ENCODE results near the gene NLE1. TPM values are rescaled to one million over a fixed set of nuclear protein-coding genes. Genes with fewer than 3 reads are reported as not detected.
"Not testable (repeated sequence)": the region's sequence is repeated elsewhere in the genome, so short reads cannot be mapped to it uniquely, and the experiment has no call there.

Gene NLE1
- total and polyA plus RNA-seq, 8 donors, result 8.7 to 23.0 (median 19.8) TPM

DNA sequence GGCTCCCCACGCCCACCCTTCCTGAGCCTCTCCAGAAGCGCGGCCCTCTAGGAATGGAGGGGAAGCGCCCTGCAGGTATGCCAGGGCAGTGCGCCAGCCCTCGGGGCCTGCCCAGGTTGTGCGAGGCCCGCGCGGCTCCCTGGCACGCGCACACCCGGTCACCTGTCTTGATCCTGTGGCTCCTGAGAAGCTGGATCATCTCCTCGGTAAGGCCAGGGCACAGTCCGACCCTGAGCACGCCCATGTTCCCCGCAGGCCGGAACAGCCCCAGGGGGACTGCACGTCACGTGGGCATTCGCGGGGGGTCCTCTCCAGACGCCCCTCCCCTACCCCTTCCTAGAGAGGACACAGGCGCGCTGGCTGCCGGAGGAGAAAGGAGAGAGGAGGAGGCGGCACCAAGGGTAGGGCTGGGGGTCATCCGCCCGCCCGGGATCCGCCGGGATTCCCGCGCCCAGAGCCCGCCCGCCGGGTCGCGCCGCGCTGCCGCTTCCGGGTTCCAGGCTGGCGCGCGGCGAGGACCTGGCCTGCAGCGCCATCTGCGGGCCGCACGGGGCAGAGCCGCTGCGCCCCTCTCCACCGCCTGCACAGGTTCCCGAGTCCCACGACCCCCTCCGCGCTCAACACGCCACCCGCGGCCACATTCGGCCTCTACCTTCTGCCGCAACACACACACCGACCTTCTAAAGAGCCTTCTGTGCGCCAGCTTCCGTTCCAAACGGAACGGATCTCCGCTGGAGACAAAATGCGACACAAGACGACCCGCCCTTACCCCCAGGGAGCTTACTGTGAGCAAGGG, 22.5 kb downstream of the NLE1 start, which contains the start of gene RAD51D:
Gene RAD51D (minus strand): TSS at position 491 of the 796 bp plus-strand sequence. CDS start 247 bp downstream, at position 244.
- peak; percentile 64 to 96 (median 78) for DNase-seq
- H3K4me1 ChIP-seq, result peaks cover 15 to 24% of the 10 kb centered on the region in 2 donors
- H3K9me3 ChIP-seq, result no peaks in the 10 kb centered on the region
- peak within 1 kb of the TSS; percentile 60 to 83 for H3K4me3 ChIP-seq
- peak; percentile 99 for ATAC-seq
- H3K27me3 ChIP-seq, result no peaks in the 10 kb centered on the region
- TF ChIP-seq, protein P1, sequence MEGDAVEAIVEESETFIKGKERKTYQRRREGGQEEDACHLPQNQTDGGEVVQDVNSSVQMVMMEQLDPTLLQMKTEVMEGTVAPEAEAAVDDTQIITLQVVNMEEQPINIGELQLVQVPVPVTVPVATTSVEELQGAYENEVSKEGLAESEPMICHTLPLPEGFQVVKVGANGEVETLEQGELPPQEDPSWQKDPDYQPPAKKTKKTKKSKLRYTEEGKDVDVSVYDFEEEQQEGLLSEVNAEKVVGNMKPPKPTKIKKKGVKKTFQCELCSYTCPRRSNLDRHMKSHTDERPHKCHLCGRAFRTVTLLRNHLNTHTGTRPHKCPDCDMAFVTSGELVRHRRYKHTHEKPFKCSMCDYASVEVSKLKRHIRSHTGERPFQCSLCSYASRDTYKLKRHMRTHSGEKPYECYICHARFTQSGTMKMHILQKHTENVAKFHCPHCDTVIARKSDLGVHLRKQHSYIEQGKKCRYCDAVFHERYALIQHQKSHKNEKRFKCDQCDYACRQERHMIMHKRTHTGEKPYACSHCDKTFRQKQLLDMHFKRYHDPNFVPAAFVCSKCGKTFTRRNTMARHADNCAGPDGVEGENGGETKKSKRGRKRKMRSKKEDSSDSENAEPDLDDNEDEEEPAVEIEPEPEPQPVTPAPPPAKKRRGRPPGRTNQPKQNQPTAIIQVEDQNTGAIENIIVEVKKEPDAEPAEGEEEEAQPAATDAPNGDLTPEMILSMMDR (IDR thresholded peaks at IDR 0.05), result peak; percentile 87 to 98
- peak within 1 kb of the TSS; percentile 67 to 79 for H3K27ac ChIP-seq
- no peaks in the 10 kb centered on the region for H3K36me3 ChIP-seq
- intact Hi-C loops (cut with DNase I), result no loop called here

DNA sequence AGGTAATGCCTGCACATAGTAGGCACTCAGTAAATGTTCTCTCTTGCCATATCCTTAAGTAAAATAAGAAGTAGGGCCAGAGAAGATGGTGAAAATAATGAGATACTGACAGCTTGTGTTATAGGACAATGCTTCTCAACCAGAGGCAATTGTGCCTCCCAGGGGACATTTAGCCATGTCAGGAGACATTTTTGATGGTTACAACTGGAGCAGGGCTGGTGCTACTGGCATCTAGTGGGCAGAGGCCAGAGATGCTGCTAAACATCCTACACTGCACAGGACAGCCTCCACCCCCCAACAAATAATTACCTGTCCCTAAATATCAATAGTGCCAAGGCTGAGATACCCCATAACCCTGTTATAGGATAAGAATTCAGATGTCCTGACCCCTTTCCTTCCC, 24.1 kb downstream of the NLE1 start:
- Histone ChIP-seq H3K4me1 (peaks cover 15 to 24% of the 10 kb centered on the region in 2 donors), H3K27me3 (no peaks in the 10 kb centered on the region), H3K36me3 (no peaks in the 10 kb centered on the region), H3K9me3 (no peaks in the 10 kb centered on the region), H3K4me3 (no peak overlapping the region), H3K27ac (no peak overlapping the region)
- TF ChIP-seq, protein P1 (IDR thresholded peaks at IDR 0.05), result no peak
- ATAC-seq, result no peak
- DNase-seq, result no peak
- intact Hi-C loops (cut with DNase I), result no loop called here

DNA sequence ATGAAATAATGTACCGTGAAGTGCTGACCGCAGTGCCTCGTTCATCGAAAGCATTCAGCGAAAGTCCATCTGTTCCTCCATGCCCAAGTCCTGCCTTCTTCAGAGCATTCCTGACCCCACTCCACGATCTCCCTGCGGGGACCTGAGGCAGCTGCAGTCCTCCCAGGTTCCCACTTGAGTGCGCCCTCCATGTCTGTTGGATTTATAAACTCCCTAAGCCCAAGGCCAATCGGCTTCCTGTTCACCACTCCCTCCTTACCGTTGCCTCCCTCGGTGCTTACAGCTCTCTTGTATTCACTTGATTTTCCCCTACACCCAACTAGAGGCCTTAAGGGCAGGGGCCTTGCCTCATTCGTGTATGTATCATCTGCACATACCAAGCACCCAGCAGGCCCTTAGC, 25.3 kb downstream of the NLE1 start:
- TF ChIP-seq, protein P1 (IDR thresholded peaks at IDR 0.05), result no peak
- intact Hi-C loops (cut with DNase I), result no loop called here
- DNase-seq, result no peak
- ATAC-seq, result no peak
- Histone ChIP-seq H3K4me3 (no peak overlapping the region), H3K36me3 (no peaks in the 10 kb centered on the region), H3K4me1 (peaks cover 15 to 24% of the 10 kb centered on the region in 2 donors), H3K9me3 (no peaks in the 10 kb centered on the region), H3K27ac (no peak overlapping the region), H3K27me3 (no peaks in the 10 kb centered on the region)

DNA sequence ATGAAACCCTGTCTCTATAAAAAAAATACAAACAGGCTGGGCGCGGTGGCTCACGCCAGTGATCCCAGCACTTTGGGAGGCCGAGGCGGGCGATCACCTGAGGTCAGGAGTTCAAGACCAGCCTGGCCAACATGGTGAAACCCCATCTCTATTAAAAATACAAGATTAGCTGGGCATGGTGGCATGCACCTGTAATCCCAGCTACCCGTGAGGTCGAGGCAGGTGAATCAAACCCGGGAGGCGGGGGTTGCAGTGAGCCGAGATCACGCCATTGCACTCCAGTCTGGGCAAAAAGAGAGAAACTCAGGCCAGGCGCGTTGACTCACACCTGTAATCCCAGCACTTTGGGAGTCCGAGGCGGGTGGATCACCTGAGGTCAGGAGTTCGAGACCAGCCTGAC, 31.3 kb downstream of the NLE1 start:
- H3K4me3 ChIP-seq; DNase-seq; H3K27ac ChIP-seq; H3K9me3 ChIP-seq; H3K4me1 ChIP-seq; intact Hi-C loops (cut with DNase I); ATAC-seq; H3K27me3 ChIP-seq: not testable (repeated sequence)
- H3K36me3 ChIP-seq, result peaks cover 0 to 14% of the 10 kb centered on the region in 2 donors

DNA sequence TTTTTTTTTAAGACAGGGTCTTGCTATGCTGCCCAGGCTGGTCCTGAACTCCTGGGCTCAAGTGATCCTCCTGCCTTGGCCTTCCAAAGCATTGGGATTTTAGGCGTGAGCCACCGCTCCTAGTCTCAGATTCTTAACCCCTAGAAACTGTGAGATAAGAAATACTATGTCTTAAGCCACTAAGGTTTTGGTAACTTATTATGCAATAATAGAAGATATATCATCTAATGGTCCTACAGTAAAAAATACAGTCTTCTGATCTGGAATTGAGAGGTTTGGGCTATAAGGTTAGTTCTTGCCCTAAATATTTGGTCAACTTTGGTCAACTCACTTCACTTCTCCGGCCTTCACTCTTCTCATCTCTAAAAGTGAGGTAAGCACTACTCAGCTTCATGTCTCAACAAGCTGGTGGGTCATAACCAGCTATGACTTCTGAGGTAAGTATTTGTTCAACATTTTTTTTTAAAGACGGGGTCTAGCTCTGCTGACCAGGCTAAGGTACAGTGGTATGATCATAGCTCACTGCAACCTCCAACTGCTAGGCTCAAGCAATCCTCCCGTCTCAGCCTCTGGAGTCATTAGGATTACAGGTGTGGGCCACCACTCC, 37.2 kb downstream of the NLE1 start:
- no peak for DNase-seq
- ATAC-seq, result no peak
- H3K4me3 ChIP-seq, result no peak overlapping the region
- intact Hi-C loops (cut with DNase I), result loop anchor here in 1 of 2 donors (10.0 kb wide), 1 partner anchor 560 kb away; no protein-coding TSS in a partner anchor
- TF ChIP-seq, protein P1 (IDR thresholded peaks at IDR 0.05), result no peak
- no peaks in the 10 kb centered on the region for H3K27me3 ChIP-seq
- peaks cover 0 to 1% of the 10 kb centered on the region in 2 donors for H3K9me3 ChIP-seq
- H3K4me1 ChIP-seq, result no peaks in the 10 kb centered on the region
- no peak overlapping the region for H3K27ac ChIP-seq
- peaks cover 0 to 60% of the 10 kb centered on the region in 2 donors for H3K36me3 ChIP-seq

Measured in left lung (tissue), 10 donors.